ENCODE data around the gene RAG1.
"Not testable (repeated sequence)": the region's sequence is repeated elsewhere in the genome, so short reads cannot be mapped to it uniquely, and the experiment has no call there.

RAG1 gene

DNA sequence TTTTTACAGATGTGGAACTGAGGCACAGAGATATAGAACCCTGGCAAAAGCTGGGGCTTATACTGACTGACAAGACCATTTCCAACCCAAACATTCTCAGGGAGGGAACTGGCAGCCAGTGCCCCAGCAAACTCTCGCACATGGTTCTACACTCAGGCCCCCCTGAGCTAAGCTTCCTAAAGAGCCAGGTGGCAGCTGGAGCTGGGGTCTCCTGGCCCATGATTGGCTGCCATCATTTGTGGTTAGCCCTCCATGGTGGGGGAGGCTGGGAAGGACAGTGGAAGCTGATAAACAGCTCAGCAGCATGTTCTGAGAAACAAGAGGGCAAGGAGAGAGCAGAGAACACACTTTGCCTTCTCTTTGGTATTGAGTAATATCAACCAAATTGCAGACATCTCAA lies at the start of gene RAG1:
Gene RAG1, plus strand, starts transcription at position 314 of the 400 bp plus-strand sequence. CDS start 5,298 bp downstream, outside the sequence.
- DNase-seq (ENCODE audit: low spot score): no peak

DNA sequence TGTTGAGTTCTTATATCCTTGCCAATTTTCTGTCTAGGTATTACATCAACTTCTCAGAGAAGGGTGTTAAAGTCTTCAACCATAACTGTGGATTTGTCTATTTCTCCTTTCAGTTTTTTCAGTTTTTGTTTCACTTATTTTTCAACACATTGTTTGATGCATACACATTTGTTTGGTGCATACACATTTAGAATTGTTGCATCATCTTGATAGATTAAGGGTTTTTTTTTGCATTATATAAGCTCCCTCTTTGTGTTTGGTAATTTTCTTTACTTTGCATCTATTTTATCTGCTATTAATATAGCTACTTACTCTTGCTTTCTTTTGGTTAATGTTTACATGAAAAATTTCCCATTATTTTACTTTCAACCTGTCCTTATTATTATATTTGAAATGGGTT lies 37.0 kb upstream of the RAG1 start:
- no peak for DNase-seq (ENCODE audit: low spot score)

DNA sequence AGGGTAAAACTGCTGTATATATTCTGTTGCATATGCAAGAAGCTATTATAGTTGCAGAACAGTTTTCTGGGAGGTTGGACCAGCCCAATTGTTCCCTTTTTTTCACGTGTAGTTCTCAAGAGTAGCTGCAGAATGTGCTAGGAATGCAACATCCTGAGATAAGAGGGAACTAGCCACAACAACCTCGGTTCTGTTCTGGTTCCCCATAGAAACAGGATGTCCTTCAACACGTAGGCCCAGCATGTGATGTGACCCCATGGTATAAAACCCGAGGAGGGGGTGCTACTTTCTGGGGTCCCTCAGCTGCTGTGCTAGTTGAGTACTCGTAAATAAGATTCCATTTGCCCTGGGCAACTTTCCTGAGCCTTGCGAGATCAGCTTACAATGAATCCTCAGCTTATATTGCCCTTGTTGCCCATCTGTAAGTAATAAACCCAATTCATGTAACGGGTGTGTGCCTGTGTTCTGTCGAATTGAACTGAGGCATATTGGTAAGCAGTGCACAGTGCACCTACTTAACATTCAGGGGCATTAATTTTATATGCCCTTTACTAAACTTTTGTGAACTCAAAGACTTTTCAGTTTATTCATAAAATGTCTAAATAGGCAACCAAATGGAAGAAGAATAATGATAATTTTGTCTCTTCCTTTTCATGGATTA lies 34.7 kb upstream of the RAG1 start:
- no peak for DNase-seq (ENCODE audit: low spot score)

DNA sequence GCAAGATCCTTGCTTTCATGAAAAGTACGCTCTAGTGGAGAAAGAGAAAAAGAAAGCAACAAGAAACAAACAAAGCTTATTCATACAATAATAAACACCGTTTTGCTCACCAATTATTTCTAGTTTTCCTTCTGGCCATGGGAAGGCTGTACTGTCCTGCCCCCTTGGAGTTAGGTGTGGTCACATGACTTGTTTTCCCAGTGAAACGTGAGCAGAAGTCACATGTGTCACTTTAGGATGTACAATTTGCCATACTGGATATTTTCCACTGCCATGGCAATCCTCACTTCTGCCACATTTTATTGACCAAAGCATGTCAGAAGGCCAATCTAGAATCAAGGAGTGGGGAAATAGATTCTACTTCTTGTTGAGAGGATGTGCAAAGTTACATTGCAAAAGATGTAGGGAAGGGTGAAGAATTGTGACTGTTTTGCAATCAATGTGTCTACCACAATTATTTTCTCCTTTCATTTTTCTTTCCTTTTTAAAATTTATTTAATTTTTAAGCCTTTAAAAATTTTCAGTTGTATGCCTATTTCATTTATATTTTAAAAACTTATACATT lies 33.4 kb upstream of the RAG1 start:
- no peak for DNase-seq (ENCODE audit: low spot score)

DNA sequence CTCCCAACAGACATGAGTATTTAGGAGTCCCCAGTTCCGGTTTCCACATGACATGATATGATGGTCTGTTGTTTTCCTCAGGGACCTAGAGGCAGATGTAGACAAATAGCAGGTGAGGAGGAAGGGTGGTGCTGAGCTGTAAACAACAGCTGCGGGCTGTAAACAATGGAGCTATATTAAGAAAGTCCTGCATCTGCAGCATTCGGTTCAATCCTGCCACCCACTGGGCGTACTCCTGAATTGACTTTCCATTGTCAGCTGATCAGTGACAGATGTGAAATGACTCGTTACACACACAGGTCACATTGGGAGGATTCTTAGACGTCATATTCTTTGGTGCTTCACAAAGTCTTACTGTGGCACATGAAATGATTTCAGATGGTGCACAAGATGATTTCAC lies 26.8 kb upstream of the RAG1 start:
- DNase-seq (ENCODE audit: low spot score): peak; percentile 60

DNA sequence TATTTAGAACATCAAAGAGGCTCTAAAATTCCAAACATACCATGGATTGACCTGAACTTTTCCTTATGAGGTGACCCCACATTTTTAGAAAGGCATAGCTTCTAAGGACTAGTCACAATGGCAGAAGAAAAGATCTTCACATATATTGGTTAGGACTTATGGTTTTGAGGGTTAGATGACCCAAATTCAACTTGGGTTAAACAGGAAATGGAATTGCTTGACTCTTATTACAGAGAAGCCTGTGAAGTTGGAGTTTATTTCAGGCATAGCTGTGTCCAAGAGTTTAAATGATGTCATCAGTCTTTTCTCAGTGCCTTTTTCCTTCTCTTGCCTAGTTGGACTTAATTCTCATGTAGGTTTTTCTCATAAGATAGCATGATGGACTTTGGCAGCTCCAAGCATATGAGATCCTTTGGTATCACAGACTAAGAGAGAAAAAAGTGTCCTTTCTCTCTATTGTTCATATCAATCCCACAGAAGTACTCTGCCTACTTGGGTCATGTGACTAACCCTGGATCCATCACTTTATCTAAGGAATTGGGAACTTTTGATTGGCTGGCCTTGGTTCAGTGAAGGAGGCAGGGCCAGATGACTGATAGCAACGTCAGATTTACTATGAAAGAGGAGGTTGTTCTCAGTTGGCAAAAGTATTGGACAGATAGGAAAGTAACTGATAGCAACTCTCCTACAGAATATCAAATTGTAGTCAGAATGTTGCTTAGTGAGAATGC lies 17.3 kb upstream of the RAG1 start:
- DNase-seq (ENCODE audit: low spot score): no peak

DNA sequence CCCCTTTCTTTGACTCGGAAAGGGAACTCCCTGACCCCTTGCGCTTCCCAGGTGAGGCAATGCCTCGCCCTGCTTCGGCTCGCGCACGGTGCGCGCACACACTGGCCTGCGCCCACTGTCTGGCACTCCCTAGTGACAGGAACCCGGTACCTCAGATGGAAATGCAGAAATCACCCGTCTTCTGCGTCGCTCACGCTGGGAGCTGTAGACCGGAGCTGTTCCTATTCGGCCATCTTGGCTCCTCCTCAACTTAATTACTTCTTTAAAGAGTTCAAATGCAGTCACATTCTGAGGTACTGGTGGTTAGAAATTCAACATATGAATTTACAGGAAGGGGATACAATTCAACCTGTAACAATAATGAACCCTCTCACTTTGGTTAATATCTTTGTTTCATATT lies 10.4 kb upstream of the RAG1 start:
- DNase-seq (ENCODE audit: low spot score): not testable (repeated sequence)

DNA sequence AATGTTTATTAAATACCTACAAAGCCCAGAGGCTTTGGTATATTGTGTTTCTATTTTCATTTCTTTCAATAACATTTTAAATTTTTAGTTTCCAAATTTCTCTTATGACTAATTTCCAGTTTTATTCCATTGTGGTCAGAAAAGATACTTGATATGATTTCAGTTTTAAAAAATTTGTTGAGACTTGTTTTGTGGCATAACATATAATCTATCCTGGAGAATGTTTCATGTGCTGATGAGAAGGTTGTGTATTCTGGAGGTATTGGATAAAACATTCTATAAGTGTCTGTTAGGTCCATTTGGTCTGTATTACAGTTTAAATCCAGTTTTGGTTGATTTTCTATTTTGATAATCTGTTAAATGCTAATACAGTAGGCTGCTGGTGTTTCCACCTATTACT lies 9.8 kb upstream of the RAG1 start:
- DNase-seq (ENCODE audit: low spot score): no peak

DNA sequence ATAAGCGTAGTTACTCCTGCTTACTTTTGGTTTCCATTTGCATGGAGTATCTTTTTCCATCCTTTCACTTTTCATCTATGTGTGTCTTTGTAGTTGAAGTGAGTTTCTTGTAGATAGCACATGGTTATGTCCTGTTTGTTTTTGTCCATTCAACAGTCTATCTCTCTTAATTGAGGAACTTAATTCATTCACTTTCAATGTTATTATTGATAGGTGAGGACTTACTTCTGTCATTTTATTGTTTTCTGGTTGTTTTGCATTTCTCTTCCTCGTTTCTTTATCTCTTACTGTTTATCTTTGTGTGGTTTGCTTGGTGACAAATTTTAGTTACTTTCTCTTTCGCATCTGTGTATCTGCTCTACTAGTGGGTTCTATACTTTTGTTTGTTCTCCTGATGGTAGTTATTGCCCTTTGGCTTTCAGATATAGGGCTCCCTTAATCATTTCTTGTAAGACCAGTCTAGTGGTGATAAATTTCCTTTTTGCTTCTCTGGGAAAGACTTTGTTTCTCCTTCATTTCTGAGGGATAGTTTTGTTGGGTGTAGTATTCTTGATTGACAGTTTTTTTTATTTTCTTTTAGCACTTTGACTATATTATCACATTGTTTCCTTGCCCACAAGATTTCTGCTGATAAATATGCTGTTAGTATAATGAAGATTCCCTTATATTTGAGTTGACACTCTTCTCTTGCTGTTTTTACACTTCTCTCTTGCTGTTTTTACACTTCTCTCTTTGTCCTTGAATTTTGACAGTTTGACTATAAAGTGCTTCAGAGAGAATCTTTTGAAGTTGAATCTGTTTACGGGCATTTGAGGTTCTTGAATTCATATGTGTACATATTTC lies 9.0 kb upstream of the RAG1 start:
- DNase-seq (ENCODE audit: low spot score): peak; percentile 38

DNA sequence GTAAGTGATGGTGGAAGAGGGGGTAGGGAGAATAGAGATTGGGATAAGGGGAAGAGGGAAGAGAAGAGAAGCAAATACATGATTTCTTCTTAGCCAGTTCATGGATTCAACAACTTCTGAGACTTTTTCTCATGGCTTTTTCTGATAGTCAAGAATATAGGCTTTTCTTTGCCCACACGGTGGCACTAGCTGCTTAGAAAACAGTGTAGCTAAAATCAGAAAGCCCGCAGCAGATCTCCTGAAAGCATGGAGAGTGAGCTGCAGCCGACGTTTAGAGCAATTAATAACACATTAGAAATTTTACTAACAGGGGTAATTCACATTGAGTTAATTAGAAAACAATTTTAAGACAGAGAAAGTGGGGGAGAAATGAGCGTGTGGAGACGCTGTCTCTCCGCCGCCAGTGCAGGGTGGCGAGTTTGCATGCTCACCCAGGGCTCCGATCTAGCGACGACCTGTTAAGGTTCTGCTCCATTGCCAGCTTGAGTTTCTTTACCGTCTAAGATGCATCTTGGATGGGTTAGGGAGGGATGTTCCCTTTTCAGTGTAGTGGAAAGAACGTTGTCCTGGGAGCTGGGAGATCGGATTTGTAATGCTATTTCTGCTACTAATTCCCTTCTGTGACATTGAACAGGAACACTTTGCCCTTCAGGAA lies 3.3 kb upstream of the RAG1 start:
- peak; percentile 48 for DNase-seq (ENCODE audit: low spot score)

DNA sequence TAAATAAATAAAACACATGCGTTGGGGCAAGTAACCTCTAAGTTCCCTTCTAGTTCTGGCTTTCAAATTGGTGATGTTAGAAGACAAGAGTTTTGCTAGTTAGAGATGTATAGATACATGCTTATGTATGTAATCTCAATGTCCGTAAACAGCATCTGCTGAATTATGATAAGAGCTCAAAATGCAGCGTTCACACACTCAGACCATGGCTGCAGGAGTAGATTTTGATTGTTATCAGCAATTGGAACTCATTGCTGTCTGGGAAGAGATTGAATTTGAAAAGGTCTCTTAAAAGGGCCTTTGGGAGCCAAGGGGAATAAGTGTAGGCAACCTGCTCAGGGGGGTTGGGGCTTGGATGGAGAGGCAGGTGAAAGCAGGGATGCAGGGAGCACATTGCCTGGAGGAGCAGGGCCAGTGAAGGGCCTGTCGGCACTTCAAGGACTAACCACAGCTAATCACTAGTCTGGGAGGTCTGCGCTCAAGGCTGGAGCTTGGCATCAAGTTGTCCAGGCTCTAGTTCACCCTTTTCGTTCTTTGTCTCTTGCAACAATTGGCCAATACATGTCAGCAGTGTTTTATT lies 2.7 kb upstream of the RAG1 start:
- DNase-seq (ENCODE audit: low spot score): no peak

DNA sequence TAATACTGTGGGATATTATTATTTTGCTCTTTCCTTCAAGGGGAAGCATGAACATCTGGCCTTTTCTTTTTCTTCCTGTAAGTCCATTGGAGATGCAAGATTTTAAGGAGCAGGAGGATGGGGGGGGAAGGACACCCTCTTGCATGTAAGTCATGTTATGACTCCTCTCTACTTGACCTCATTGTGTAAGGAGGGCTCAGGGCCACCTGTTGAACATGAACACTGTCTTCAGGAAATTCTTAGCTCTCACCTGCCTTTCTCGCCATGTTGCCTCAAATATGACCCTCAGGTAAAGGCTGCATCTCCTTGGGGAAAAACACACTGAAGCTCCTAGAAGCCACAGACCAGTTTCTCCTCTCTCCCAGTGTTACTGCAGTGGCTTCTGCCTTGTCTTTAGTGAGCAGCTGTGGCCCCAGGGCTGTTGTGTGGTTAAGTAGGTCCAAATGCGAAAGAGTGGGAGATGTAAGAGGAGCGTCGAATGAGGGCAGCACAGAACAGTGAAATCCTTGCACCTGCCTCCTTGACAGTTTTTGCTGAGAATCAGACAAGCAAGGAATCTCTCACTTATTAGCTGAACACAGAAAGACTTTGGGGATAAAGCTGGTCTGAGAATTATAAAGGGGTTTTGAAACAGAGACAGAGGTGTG lies 1.3 kb upstream of the RAG1 start:
- DNase-seq (ENCODE audit: low spot score): no peak

DNA sequence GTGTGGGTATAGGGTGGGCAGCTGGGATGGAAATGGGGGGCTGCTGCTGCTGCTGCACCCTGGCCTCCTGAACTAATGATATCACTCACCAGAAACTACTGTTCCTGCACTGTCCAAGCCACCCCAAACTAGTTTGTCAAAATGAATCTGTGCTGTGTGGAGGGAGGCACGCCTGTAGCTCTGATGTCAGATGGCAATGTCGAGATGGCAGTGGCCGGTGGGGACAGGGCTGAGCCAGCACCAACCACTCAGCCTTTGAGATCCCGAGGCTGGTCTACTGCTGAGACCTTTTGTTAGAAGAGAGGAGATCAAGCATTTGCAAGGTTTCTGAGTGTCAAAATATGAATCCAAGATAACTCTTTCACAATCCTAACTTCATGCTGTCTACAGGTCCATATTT lies 1.3 kb downstream of the RAG1 start:
- DNase-seq (ENCODE audit: low spot score): no peak

DNA sequence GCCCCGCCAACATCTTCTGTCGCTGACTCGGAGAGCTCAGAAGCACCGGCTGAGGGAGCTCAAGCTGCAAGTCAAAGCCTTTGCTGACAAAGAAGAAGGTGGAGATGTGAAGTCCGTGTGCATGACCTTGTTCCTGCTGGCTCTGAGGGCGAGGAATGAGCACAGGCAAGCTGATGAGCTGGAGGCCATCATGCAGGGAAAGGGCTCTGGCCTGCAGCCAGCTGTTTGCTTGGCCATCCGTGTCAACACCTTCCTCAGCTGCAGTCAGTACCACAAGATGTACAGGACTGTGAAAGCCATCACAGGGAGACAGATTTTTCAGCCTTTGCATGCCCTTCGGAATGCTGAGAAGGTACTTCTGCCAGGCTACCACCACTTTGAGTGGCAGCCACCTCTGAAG lies 6.7 kb downstream of the RAG1 start:
- DNase-seq (ENCODE audit: low spot score): no peak

DNA sequence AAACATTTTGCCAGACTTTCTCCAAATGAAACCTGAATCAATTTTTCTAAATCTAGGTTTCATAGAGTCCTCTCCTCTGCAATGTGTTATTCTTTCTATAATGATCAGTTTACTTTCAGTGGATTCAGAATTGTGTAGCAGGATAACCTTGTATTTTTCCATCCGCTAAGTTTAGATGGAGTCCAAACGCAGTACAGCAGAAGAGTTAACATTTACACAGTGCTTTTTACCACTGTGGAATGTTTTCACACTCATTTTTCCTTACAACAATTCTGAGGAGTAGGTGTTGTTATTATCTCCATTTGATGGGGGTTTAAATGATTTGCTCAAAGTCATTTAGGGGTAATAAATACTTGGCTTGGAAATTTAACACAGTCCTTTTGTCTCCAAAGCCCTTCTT lies 9.6 kb downstream of the RAG1 start:
- DNase-seq (ENCODE audit: low spot score): no peak

DNA sequence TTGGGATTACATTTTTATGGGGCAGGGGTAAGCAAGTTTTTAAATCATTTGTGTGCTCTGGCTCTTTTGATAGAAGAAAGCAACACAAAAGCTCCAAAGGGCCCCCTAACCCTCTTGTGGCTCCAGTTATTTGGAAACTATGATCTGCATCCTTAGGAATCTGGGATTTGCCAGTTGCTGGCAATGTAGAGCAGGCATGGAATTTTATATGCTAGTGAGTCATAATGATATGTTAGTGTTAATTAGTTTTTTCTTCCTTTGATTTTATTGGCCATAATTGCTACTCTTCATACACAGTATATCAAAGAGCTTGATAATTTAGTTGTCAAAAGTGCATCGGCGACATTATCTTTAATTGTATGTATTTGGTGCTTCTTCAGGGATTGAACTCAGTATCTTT lies 10.1 kb downstream of the RAG1 start:
- DNase-seq (ENCODE audit: low spot score): no peak

DNA sequence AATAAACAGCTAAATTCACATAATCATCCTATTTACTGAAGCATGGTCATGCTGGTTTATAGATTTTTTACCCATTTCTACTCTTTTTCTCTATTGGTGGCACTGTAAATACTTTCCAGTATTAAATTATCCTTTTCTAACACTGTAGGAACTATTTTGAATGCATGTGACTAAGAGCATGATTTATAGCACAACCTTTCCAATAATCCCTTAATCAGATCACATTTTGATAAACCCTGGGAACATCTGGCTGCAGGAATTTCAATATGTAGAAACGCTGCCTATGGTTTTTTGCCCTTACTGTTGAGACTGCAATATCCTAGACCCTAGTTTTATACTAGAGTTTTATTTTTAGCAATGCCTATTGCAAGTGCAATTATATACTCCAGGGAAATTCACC lies 10.7 kb downstream of the RAG1 start:
- no peak for DNase-seq (ENCODE audit: low spot score)

DNA sequence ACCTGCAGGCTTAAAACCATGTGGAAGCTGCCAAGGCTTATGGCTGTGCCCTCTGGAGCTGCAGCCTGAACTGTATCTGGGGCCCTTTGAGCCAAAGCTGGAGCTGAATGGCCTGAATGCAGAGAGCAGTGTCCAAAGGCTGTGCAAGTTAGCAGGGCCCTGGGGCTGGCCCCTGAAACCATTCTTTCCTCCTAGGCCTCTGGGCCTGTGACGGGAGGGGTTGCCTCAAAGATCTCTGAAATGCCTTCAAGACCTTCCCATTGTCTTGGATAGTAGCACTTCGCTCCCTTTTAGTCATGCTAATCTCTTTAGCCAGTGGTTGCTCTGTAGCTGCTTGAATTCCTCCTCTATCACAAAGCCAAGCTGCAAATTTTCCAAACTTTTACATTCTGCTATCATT lies 13.7 kb downstream of the RAG1 start:
- no peak for DNase-seq (ENCODE audit: low spot score)

DNA sequence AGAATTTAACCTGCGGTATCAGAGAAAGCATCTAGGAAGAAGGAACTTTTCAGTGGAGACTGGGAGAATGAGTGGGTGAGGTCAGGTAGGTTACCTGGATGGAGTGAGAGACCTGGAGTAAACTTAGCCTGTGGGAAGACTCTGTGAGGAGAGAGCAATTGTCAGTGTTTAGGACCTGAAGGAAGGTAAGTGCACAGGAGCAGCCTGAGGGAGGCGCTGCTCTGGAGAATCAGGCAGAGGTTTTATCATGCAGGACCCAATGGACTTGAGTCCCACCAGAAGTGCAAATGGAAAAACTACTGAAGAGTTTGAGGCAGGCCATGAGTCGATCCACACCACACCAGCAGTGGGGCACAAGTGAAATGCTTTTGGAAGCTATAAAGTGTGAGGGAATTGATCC lies 15.9 kb downstream of the RAG1 start:
- DNase-seq (ENCODE audit: low spot score): no peak

DNA sequence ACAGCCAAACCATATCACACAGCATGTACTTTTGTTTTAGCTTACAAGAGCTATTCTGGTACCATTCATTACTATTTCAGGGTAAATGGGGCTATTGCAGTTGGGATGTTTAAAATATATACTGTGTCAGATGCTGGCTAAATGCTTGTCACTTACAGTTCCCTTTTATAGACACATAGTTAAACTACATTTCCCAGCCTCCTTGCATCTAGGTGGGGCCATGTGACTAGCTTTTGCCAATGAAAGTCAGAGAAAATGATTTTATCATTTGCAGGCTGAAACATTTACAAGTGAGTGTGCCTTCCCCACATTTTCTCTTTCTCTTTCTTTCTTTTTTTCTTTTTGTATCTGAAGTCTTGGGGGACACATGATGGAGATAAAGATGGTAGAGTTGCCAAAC lies 18.7 kb downstream of the RAG1 start:
- DNase-seq (ENCODE audit: low spot score): no peak

DNA sequence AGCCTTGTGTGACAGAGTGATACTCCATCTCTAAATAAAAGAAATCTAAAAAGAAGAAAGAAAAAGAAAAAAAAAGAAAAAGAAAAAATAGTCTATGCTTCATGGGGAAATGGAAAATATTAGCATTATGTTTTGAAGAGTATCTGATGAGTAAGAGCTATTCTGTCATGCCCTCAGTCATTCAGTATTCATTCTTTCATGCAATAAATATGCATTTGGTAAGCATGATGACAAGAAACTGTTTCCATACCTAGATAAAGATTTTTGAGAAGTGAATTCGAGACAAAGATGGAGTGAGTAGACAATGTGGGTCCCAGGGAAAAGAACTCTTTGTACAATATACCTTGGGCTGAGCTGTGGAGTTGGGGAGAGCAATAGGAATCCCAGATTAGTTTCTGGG lies 20.3 kb downstream of the RAG1 start:
- no peak for DNase-seq (ENCODE audit: low spot score)

All from activated CD4-positive, alpha-beta T cell treated with anti-CD3 and anti-CD28 coated beads, Interleukin-2, Interleukin-4, amounts not matched to agents 100 ng/mL and 50 ng/mL, durations not matched to agents 16 hours and 8 hours (primary cell).